Measurements from ENCODE around the gene ZNF511.
"Not testable (repeated sequence)": the region's sequence is repeated elsewhere in the genome, so short reads cannot be mapped to it uniquely, and the experiment has no call there.

ZNF511 gene

GRCh38 chr10:133316732-133317131, 8.0 kb downstream of the ZNF511 start:
- TF ChIP-seq CTCF (IDR thresholded peaks at IDR 0.05) = no peak
- no peak for TF ChIP-seq ZFX (IDR thresholded peaks at IDR 0.05; ENCODE audit: borderline replicate concordance)
- no peak overlapping the region for H3K27ac ChIP-seq

GRCh38 chr10:133318494-133319127, 9.9 kb downstream of the ZNF511 start:
- TF ChIP-seq ZFX (IDR thresholded peaks at IDR 0.05; ENCODE audit: borderline replicate concordance) (no peak), CTCF (IDR thresholded peaks at IDR 0.05) (peak; percentile 94)
- peak overlapping the region; percentile 52 for H3K27ac ChIP-seq

- H3K27ac ChIP-seq = not testable (repeated sequence)
Observed at GRCh38 chr10:133320852-133321422, 12.2 kb downstream of the ZNF511 start.

GRCh38 chr10:133322064-133322709, 13.5 kb downstream of the ZNF511 start:
- H3K27ac ChIP-seq = not testable (repeated sequence)

GRCh38 chr10:133324198-133324792, 15.6 kb downstream of the ZNF511 start:
- H3K27ac ChIP-seq = peak overlapping the region; percentile 78
- TF ChIP-seq ZFX (IDR thresholded peaks at IDR 0.05; ENCODE audit: borderline replicate concordance) (no peak), CTCF (IDR thresholded peaks at IDR 0.05) (no peak)

GRCh38 chr10:133324857-133325260, 16.1 kb downstream of the ZNF511 start:
- H3K27ac ChIP-seq = peak overlapping the region; percentile 78
- TF ChIP-seq ZFX (IDR thresholded peaks at IDR 0.05; ENCODE audit: borderline replicate concordance) (no peak), CTCF (IDR thresholded peaks at IDR 0.05) (no peak)

- no peak for TF ChIP-seq CTCF (IDR thresholded peaks at IDR 0.05)
- H3K27ac ChIP-seq = peak overlapping the region; percentile 78
Observed at GRCh38 chr10:133325440-133326222, 16.9 kb downstream of the ZNF511 start.

GRCh38 chr10:133326223-133326551, 17.5 kb downstream of the ZNF511 start:
- H3K27ac ChIP-seq = peak overlapping the region; percentile 78; the same call in 1 of the 2 replicates
- no peak for TF ChIP-seq ZFX (IDR thresholded peaks at IDR 0.05; ENCODE audit: borderline replicate concordance)
- no peak for TF ChIP-seq CTCF (IDR thresholded peaks at IDR 0.05)
